CD1c-positive myeloid dendritic cell (primary cell): ENCODE results near the gene INPP4B.
A peak's percentile ranks its signal among the peaks of the same experiment; 100 is the strongest.

Experiments used
- DNase-seq: peaks from one replicate; pipeline ENCODE4 v3.0.0-alpha.2; 2016; ENCODE audit errors: extremely low spot score

Gene INPP4B

GRCh38 chr4:142728233-142728632 is 117.9 kb downstream of the INPP4B start:
- no peak for DNase-seq

- DNase-seq: no peak
Observed at GRCh38 chr4:142727149-142727548, 119.0 kb downstream of the INPP4B start.

GRCh38 chr4:142725886-142726285 is 120.2 kb downstream of the INPP4B start:
- DNase-seq: no peak

GRCh38 chr4:142721187-142721586 is 124.9 kb downstream of the INPP4B start:
- no peak for DNase-seq

- DNase-seq: peak; percentile 24
Observed at GRCh38 chr4:142719854-142720541, 126.1 kb downstream of the INPP4B start.

- DNase-seq: no peak
Observed at GRCh38 chr4:142718981-142719380, 127.1 kb downstream of the INPP4B start.

- no peak for DNase-seq
Observed at GRCh38 chr4:142715727-142716126, 130.4 kb downstream of the INPP4B start.

- no peak for DNase-seq
Observed at GRCh38 chr4:142713282-142714030, 132.6 kb downstream of the INPP4B start.

- no peak for DNase-seq
Observed at GRCh38 chr4:142708231-142708630, 137.9 kb downstream of the INPP4B start.

- DNase-seq: no peak
Observed at GRCh38 chr4:142707401-142707800, 138.7 kb downstream of the INPP4B start.

- DNase-seq: no peak
Observed at GRCh38 chr4:142706381-142706780, 139.7 kb downstream of the INPP4B start.

- no peak for DNase-seq
Observed at GRCh38 chr4:142705820-142706219, 140.3 kb downstream of the INPP4B start.

GRCh38 chr4:142703694-142704309 is 142.3 kb downstream of the INPP4B start:
- DNase-seq: peak; percentile 2

- DNase-seq: no peak
Observed at GRCh38 chr4:142701017-142701416, 145.1 kb downstream of the INPP4B start.

GRCh38 chr4:142700531-142700930 is 145.6 kb downstream of the INPP4B start:
- DNase-seq: peak; percentile 29

GRCh38 chr4:142698552-142698951 is 147.5 kb downstream of the INPP4B start:
- DNase-seq: no peak

- no peak for DNase-seq
Observed at GRCh38 chr4:142697928-142698327, 148.2 kb downstream of the INPP4B start.

- no peak for DNase-seq
Observed at GRCh38 chr4:142697320-142697719, 148.8 kb downstream of the INPP4B start.

GRCh38 chr4:142696334-142697122 is 149.6 kb downstream of the INPP4B start:
- no peak for DNase-seq

- no peak for DNase-seq
Observed at GRCh38 chr4:142690406-142691163, 155.5 kb downstream of the INPP4B start.

GRCh38 chr4:142687547-142688275 is 158.4 kb downstream of the INPP4B start:
- no peak for DNase-seq
